ENCODE measurements around the gene TLR10. TPM values are rescaled to one million over a fixed set of nuclear protein-coding genes. Genes with fewer than 3 reads are reported as not detected.
"Not testable (repeated sequence)": the region's sequence is repeated elsewhere in the genome, so short reads cannot be mapped to it uniquely, and the experiment has no call there.

The TLR10 gene, protein sequence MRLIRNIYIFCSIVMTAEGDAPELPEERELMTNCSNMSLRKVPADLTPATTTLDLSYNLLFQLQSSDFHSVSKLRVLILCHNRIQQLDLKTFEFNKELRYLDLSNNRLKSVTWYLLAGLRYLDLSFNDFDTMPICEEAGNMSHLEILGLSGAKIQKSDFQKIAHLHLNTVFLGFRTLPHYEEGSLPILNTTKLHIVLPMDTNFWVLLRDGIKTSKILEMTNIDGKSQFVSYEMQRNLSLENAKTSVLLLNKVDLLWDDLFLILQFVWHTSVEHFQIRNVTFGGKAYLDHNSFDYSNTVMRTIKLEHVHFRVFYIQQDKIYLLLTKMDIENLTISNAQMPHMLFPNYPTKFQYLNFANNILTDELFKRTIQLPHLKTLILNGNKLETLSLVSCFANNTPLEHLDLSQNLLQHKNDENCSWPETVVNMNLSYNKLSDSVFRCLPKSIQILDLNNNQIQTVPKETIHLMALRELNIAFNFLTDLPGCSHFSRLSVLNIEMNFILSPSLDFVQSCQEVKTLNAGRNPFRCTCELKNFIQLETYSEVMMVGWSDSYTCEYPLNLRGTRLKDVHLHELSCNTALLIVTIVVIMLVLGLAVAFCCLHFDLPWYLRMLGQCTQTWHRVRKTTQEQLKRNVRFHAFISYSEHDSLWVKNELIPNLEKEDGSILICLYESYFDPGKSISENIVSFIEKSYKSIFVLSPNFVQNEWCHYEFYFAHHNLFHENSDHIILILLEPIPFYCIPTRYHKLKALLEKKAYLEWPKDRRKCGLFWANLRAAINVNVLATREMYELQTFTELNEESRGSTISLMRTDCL
- not detected in 2 replicates for total RNA-seq (2014; rRNA removed; shearing (Covaris generic))

GRCh38 chr4:38782452-38783108 is at the start of gene TLR10:
Gene TLR10, minus strand, starts transcription at chr4:38782990. Its CDS starts 7,400 bp downstream, at chr4:38775590.
- in situ Hi-C loops (cut with HindIII; ENCODE audit: low sequenced_read_pairs), result no loop called here
- DNase-seq (ENCODE audit: low spot score), result peak; percentile 40

DNA sequence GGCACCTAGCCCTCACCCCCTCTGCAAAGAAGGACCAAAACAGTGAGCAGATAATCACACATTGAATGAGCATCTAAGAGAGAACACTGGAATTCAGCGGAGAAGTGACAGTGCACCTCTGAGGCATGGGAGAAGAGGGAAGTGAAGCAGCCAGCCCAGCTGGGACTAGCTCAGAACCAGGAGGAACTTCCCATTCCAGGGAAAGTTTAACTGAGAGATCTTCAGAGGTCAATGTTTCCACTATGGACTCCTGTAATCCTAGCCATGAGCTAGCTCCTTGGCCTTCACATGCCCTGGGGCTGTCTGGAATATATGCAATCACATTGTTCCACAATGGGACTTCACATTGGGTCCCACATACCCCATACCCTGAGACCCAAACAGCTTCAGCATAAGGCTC is 49.4 kb upstream of the TLR10 start:
- in situ Hi-C loops (cut with HindIII; ENCODE audit: low sequenced_read_pairs), result no loop called here
- no peak for DNase-seq (ENCODE audit: low spot score)

- in situ Hi-C loops (cut with HindIII; ENCODE audit: low sequenced_read_pairs), result no loop called here
- DNase-seq (ENCODE audit: low spot score), result no peak
Measured at GRCh38 chr4:38831653-38832052, 48.9 kb upstream of the TLR10 start.

- in situ Hi-C loops (cut with HindIII; ENCODE audit: low sequenced_read_pairs), result no loop called here
- DNase-seq (ENCODE audit: low spot score), result no peak
Measured at GRCh38 chr4:38829237-38829636, 46.4 kb upstream of the TLR10 start.

DNA sequence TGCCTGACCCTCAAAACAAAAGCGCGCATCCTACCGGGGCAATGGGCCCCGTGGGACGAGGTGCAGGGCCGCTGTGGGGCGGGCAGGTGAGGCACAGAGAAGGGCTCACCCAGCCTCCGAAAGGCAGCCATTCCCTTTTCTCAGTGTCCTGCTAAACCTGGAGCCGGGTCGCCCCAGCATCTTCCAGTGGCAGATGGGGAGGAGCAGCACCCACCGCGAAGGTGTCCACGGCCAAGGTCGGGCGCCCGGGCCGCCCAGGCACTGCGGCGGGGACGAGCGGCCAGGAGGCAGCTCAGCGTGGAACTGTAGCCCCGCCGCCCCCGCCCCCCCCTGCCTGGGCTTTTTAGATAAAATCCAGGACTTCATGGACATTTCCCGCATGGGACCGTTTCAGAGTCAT is 41.0 kb upstream of the TLR10 start:
- no peak for DNase-seq (ENCODE audit: low spot score)
- in situ Hi-C loops (cut with HindIII; ENCODE audit: low sequenced_read_pairs), result no loop called here

DNA sequence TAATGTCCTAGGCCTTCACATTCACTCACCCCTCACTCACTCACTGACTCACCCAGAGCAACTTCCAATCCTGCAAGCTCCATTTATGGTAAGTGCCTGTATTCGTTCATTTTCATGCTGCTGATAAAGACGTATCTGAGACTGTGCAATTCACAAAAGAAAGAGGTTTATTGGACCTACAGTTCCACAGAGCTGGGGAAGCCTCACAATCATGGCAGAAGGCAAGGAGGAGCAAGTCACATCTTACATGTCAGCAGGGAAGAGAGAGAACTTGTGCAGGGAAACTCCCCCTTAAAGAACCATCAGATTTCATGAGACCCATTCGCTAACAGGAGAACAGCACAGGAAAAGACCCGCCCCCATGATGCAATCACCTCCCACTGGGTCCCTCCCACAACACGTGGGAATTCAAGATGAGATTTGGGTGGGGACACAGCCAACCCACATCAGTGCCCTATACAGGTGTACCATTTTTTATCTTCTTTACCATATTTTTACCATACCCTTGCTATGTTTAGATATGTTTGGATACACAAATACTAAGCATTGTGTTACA is 40.0 kb upstream of the TLR10 start:
- DNase-seq (ENCODE audit: low spot score), result no peak
- in situ Hi-C loops (cut with HindIII; ENCODE audit: low sequenced_read_pairs), result no loop called here

- in situ Hi-C loops (cut with HindIII; ENCODE audit: low sequenced_read_pairs), result no loop called here
Measured at GRCh38 chr4:38821739-38822138, 38.9 kb upstream of the TLR10 start.

GRCh38 chr4:38820329-38821061 is 37.7 kb upstream of the TLR10 start:
- no peak for DNase-seq (ENCODE audit: low spot score)
- in situ Hi-C loops (cut with HindIII; ENCODE audit: low sequenced_read_pairs), result no loop called here

More at GRCh38 chr4:38821739-38822138, 38.9 kb upstream of the TLR10 start:
- DNase-seq (ENCODE audit: low spot score), result no peak

DNA sequence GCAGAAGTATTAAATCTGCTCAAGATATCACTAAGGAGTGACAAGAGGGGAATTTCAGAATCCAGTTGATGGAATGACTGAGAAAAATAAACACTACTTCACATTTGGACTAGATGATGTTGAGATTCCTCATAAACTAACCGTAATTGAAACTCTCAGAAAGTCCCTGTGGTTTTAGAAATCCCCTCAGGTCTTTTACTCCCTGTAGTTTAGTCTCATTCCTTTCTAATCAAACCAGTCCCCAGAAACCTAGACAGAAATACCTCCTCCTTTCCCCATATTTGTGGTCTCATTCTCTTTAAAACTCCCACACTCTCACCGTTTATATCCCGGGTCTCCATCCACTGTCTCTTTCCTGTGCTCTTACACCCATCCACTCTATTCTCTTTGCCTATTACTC is 36.8 kb upstream of the TLR10 start:
- DNase-seq (ENCODE audit: low spot score), result no peak
- in situ Hi-C loops (cut with HindIII; ENCODE audit: low sequenced_read_pairs), result no loop called here

- no peak for DNase-seq (ENCODE audit: low spot score)
- in situ Hi-C loops (cut with HindIII; ENCODE audit: low sequenced_read_pairs), result no loop called here
Measured at GRCh38 chr4:38818441-38818976, 35.7 kb upstream of the TLR10 start.

DNA sequence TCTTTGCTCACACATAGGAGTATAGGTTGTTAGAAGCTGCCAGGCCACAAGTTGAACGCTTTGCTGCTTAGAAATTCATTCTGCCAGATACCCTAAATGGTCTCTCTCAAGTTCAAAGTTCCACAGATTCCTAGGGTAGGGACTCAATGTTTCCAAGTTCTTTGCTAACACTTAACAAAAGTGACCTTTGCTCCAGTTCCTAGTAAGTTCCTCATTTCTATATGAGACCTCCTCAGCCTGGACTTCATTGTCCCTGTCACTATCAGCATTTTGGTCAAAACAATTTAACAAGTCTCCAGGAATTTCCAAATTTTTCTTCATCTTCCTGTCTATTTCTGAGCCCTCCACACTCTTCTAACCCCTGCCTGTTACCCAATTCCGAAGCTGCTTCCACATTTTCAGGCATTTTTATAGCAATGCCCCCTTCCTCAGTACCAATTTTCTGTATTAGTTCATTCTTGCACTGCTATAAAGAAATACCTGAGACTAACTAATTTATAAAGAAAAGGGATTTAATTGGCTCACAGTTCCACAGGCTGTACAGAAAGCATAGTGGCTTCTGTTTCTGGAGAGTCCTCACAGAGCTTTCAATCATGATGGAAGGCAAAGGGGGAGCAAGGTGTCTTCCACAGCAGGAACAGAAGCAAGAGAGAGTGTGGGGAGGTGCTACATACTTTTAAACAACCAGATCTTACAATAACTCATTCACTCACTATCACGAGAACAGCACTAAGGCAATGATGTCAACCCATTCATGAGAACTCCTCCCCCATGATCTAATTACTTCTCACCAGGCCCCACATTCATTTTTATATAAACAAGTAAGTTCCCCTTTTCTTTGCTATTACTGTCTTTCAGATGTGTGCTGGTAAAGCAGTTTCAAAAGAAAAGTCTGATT is 33.3 kb upstream of the TLR10 start:
- no peak for DNase-seq (ENCODE audit: low spot score)
- in situ Hi-C loops (cut with HindIII; ENCODE audit: low sequenced_read_pairs), result no loop called here

- no peak for DNase-seq (ENCODE audit: low spot score)
- in situ Hi-C loops (cut with HindIII; ENCODE audit: low sequenced_read_pairs), result no loop called here
Measured at GRCh38 chr4:38814386-38814785, 31.6 kb upstream of the TLR10 start.

DNA sequence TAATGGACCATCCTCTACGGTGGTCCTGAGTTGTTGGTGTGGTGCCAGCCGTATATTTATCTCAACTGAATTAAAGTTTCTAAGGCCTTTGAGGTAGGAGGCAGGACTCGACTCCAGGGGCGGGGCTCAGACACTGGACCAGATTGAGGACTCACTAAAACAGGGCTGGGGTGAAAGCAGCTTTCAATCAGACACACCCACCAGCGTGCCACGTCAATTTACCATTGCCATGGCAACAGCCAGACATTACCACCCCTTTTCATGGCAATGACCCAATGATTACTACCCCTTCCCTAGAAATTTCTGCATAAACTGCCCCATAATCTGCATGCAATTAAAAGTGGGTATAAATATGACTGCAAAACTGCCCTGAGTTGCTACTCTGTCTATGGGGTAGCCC is 28.5 kb upstream of the TLR10 start:
- no peak for DNase-seq (ENCODE audit: low spot score)
- in situ Hi-C loops (cut with HindIII; ENCODE audit: low sequenced_read_pairs), result no loop called here

DNA sequence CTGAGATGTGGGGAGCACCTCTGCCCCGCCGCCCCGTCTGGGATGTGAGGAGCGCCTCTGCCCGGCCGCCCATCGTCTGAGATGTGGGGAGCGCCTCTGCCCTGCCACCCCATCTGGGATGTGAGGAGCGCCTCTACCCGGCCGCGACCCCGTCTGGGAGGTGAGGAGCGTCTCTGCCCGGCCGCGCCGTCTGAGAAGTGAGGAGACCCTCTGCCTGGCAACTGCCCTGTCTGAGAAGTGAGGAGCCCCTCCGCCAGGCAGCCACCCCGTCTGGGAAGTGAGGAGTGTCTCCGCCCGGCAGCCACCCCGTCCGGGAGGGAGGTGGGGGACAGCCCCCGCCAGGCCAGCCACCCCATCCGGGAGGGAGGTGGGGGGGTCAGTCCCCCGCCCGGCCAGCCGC is 24.7 kb upstream of the TLR10 start:
- DNase-seq (ENCODE audit: low spot score); in situ Hi-C loops (cut with HindIII; ENCODE audit: low sequenced_read_pairs): not testable (repeated sequence)

GRCh38 chr4:38806251-38806650 is 23.5 kb upstream of the TLR10 start:
- in situ Hi-C loops (cut with HindIII; ENCODE audit: low sequenced_read_pairs); DNase-seq (ENCODE audit: low spot score): not testable (repeated sequence)

DNA sequence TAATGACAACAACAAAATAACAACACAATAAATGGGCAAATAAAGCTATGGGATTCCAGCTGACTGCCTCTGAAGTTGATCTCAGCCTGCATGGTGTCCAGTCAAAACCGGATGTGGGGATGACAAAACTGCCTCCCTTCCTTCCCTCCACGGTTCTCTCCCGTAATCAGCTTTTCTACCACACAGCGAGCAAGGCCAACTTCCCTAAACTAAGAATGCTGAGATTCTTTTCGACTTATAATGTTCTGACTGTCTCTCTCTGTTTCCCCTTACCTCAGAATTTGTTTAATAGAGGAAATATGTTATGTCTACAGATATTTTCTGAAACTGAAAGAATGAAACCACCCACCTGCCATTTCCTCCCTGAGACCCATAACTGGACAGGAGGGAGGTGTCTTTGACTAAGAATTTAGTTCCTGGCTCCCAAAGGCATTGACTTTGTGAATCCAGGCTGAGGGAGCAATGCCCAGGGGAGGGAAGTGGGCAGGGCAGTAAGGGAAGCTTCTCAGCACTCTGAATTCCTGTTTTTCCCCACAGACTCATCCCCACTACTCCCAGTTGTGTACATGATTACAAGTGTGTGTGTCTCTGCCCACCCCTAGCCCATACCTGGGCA is 22.8 kb upstream of the TLR10 start:
- in situ Hi-C loops (cut with HindIII; ENCODE audit: low sequenced_read_pairs), result no loop called here
- no peak for DNase-seq (ENCODE audit: low spot score)

DNA sequence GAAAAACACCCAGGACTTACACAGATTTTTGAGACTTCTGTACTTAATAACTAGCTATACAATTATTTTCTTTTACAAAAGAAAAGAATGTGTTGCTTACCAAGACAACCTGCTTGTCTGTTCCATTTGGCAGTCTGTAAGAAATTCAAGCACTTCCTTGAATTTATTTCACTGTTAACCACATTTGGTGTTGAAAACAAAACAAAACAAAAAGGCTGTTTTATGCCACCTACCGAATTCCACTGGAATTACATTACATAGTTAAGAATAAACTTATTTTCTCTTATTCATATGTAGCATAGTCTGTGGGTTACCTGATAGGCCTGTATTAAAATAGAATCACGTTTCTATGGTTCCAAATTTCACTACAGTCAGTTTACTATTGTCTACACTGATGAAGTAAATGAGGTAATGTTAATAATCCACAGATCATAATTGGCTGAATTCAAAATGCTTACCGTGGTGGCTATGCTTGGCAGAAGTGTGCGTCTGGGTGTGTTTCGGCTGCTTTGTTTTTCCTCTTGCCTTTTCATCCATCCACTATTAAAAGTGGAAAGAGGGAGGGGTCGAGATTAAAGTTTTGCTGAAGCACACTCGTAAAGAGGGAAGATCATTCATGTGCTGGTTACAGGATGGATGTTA is 22.0 kb upstream of the TLR10 start, which contains the start of gene TLR1:
TSS of gene TLR1 (minus strand) at position 138 of the 642 bp plus-strand sequence. CDS start 5,960 bp downstream, outside the sequence.
- DNase-seq (ENCODE audit: low spot score), result peak; percentile 27
- in situ Hi-C loops (cut with HindIII; ENCODE audit: low sequenced_read_pairs), result no loop called here
